Stimulated activated CD8-positive, alpha-beta memory T cell treated with anti-CD3 and anti-CD28 coated beads, Interleukin-12 subunit alpha, Interleukin-12 subunit beta, amount 100 ng/mL, for 24 hours (primary cell): ENCODE results near the gene SCYGR2.

Experiments
- DNase-seq: peaks from one replicate; pipeline ENCODE4 v3.0.0-alpha.2; 2020; ENCODE audit errors: extremely low read depth

SCYGR2 gene

DNA sequence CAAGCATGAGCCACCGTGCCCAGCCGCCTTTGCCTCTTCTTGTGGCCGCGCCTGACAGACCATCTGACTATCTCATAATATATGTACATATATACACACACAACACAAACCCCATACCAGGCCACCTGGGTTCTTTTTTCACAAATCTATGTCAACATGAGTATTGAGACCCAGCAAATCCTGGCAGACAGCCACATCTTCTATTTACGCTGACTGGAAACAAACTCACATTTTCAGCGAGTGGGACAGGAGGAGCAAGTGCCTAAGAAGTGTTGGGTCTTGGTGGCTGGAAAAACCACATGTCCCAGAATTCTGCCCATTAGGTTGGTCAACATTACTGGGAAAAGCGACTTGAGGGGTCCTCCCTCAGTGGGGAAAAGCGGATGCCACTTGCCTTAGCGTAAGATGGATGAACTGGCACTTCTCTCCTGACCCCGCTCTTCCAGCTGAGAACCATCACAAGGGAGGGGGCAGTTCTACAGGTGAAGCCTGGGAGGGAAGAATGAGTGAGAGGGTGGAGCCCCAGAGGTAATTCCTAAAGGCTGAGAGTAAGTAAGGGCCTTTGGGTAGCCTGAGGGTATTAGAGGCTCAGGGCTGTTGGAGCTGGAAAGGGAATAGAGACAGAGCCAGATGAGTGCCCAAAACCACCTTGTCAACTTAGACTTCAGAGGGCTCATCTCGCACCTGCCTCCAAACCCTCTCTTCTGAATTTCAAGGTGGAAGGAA is 14.0 kb downstream of the SCYGR2 start:
- DNase-seq, result no peak

DNA sequence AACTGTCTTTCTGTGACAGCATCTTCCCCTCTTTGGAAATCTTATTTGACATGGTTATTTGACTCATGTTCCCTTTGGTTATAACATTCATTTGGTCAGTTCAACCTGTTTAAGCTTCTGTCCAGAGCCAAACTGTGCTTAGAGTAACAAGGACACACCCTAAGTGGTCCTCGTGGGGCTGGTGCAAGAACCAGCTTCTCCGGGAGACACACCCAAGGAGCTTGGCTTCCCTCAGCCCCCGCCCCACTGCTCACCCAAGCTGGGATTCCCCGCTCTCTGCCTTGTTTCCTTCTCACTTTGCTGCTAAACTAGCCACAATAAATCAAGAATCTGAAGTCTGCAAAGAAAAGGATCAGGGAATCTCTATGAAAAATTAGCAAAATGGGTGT is 14.6 kb downstream of the SCYGR2 start:
- DNase-seq, result no peak

DNA sequence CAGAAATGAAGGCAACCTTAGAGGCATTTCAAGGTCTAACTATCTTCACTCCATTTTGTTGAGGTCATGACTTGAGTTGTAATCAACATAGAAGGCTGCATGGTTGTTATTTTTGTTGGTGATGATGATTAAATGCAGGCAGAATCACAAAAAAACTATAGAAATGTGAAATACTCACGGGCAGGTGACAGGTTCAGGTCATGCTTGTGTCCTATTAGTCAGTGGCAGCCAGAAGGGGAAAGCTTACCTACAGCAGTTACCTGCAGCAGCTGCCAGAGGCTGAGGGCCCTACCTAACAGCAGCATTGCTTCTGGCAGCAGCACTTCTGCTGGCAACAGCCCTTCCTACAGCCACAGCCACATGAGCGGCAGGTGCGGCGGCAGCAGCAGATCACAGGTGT is 15.6 kb downstream of the SCYGR2 start:
- no peak for DNase-seq

- DNase-seq, result no peak
Observed at GRCh38 chr2:227614740-227615139, 16.0 kb downstream of the SCYGR2 start, which contains the start of gene SCYGR3. TSS of gene SCYGR3 (minus strand) at chr2:227614840. CDS start at chr2:227614840, 0 bp downstream.

DNA sequence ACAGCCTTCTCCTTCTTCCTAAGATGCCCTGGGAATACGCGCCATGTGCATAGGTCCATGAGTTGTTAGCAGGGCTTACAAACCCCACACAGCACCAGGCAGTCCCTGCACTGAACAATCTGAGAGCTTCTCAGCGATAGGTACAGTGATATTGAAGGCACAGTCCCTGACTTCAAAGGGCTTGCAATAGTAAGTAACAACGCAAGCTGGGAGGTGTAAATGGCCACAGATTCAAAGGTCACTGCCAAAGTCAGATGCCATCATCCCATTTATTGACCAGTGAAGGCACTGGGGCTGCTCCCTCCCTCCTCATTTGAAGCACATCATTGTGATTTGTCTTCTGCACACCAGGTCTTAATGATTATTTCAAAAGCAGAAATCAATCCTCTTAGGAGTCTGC is 16.5 kb downstream of the SCYGR2 start:
- DNase-seq, result no peak

GRCh38 chr2:227615906-227616305 is 17.2 kb downstream of the SCYGR2 start:
- no peak for DNase-seq

DNA sequence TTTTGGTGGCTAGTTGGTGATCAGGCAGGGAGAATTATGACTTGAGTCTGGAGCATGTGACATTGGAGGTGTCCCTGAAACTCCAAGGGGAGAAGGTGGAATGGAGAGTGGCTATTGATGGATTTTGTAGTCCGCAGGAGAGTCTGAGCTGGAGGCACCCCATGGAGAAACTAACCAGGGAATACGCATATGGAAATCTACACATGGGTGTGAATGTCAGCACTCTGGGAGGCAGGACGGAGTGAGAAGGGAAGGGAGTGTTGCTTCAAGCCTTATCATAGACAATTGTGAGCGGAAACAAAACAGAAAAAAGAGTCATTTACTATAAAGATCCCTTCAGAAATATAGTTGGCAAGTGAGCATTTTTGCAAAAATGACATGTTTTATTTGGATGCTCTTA is 17.9 kb downstream of the SCYGR2 start:
- DNase-seq, result no peak

DNA sequence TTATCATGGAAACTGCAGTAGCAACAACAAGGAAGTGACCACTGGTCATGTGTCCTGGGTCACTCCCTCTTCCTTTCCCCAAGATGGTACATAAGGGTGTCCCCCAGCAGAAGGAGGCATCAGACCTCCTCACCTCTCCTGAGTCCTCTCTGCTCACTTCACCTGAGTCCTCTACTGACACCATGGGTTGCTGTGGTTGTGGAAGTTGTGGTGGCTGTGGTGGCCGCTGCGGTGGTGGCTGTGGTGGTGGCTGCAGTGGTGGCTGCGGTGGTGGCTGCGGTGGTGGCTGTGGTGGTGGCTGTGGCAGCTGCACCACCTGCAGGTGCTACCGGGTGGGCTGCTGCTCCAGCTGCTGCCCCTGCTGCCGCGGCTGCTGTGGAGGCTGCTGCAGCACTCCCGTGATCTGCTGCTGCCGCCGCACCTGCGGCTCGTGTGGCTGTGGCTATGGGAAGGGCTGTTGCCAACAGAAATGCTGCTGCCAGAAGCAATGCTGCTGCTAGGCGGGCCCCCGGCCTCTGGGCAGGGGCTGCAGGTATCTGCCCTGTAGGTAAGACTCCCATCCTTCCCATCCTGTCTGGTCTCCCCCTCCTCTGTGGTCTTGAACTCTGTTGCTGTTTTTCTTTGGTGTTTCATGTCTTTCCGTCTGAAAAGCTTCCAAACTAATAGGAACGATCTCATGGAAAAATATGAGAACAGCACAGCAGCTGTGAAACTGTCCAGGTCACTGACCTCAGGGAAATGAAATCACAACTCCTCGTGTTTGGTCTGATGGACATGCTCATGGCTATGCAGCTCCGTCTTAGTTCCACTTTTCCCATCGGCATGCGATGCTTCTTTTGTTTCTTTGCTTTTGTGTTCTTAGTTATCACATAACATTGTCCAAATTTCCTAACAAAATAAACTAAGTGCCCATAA is 18.9 kb downstream of the SCYGR2 start, which contains the start of gene SCYGR4:
Gene SCYGR4, plus strand, starts transcription at position 183 of the 915 bp plus-strand sequence. Its CDS starts 0 bp downstream, at position 183.
- no peak for DNase-seq

DNA sequence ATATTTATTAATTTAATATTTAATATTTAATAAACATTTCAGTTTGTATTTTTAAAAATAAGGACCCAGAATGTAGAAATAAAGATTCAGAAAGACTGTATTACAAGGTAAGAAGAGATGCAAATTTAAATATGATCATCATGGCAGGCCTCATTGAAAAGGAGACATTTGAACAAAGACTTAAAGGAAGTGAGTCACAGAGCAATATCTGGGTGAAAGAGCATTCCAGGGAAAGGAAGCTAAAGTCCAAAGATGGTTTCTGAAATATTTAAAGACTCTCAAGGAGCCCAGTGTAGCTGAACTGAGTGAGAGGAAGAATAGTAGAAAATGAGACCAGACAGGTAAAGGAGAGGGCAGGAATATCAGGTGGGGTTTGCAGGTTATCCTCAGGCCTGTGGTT is 24.5 kb downstream of the SCYGR2 start:
- DNase-seq, result no peak

- no peak for DNase-seq
Observed at GRCh38 chr2:227625420-227625819, 26.7 kb downstream of the SCYGR2 start.

- no peak for DNase-seq
Observed at GRCh38 chr2:227626580-227627151, 28.0 kb downstream of the SCYGR2 start.

- DNase-seq, result no peak
Observed at GRCh38 chr2:227627769-227628168, 29.1 kb downstream of the SCYGR2 start.

- no peak for DNase-seq
Observed at GRCh38 chr2:227629435-227629834, 30.7 kb downstream of the SCYGR2 start.

GRCh38 chr2:227630322-227630721 is 31.6 kb downstream of the SCYGR2 start:
- DNase-seq, result no peak

DNA sequence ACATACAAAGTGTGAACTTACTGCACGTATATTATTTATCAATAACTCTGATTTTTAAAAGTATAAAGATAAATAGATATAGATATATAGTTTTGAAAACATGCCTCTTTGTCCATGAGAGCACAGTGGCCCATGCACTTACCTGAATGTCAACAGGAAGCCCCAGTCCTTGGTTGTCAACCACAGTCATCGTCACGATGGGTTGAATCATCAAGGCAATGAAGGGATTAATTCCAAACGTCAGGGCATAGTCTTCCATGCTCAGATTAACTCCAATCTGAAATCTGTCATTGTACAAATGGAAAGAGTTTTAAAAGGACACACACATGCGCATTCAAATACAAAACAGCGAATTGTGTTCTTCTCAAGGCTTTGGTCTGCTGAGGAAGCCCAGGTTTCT is 34.1 kb downstream of the SCYGR2 start:
- DNase-seq, result no peak

- no peak for DNase-seq
Observed at GRCh38 chr2:227634201-227634600, 35.5 kb downstream of the SCYGR2 start.

DNA sequence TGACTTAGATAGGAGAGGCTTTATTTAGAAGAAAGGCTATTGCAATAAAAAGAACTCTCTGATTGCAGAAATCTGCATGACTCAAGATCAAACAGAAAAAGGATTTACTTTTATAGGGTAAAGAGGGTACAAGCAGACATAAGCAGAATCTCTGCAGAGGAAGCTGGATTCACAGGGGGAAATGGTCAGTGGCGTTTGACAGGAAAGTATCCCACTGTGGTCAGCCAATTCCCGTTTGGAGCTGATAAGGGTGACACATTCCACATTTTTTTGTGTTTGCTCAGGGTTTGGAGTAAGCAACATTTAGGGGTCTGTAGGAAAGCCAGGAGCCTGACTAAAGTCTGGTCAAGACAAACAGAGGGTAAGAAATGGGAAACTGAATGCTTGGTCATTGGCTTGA is 44.0 kb downstream of the SCYGR2 start:
- DNase-seq, result no peak

GRCh38 chr2:227643990-227644551 is 45.4 kb downstream of the SCYGR2 start:
- no peak for DNase-seq
